ENCODE results near the gene CIITA.

CIITA gene

DNA sequence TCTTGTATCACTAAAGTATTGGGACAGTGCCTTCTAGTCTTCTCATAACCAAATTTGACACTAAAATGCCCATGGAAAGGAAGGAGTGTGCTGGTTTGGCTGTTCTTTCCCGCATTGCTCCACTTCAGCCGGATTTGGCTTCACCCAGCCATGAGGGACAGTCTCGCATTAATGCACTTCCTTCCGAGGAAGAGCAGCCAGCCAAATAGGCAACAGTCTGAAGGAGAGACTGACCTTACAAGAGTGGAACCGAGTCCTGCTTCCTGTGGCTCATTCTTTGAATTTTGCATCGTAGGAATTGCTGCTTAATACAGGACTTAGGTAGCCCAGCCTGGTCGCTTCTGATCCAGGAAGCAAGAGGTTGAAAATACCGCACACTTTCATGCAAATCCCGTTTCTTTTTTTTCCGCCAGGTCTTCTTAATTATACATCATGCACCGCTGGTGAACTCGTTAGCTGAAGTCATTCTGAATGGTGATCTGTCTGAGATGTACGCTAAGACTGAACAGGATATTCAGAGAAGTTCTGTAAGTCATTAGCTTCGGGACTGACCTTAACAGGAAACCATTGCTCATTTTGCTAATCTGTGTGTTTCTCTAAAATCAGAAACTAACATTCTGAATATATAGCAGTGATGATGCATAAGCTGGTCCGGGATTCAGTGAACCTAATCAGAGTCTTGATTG lies 105.6 kb downstream of the CIITA start:
- no peak for DNase-seq (ENCODE audit: low read depth)

DNA sequence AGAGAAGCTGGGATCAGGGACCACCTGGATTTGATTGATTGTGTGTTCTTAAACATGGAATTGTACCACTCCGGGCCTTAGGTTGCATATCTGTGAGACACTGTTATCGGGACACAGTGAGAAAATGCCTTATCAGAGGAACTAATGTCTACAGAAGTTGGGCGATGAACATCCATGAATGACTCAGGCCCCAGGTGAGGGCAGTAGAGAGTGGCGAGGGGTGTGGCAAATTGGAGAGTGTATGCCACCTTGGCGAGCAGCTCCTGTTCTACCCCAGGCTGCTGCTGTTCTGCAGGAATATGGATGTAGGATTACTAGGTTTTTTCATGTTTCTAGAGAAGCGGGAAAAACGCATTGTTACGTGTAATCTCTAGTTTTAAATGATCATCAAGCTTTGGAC lies 106.2 kb downstream of the CIITA start:
- DNase-seq (ENCODE audit: low read depth): no peak

DNA sequence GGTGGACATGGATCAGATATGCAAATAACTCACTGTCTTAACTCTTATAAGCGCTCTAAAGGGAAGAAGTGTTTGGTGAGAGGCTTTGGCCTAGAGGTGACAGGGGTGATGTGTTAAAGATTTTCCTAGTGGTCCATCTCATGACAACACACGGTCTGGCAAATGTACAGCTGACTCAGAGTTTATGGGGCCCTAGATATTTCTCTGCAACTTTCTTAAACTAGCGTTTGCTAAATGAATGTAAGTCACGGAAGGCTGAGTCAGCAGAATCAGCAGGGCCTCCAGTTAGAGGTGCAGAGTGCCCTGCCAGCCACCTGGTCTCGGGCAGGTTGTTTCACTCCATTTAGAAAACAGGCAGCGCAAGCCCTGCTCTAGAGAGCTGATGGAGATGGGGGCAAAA lies 107.5 kb downstream of the CIITA start:
- DNase-seq (ENCODE audit: low read depth): no peak

Data from non-pigmented ciliary epithelial cell (primary cell).